ENCODE results near the gene CDC73. TPM values are rescaled to one million over a fixed set of nuclear protein-coding genes. Genes with fewer than 3 reads are reported as not detected.
"Not testable (repeated sequence)": the region's sequence is repeated elsewhere in the genome, so short reads cannot be mapped to it uniquely, and the experiment has no call there.

Gene CDC73
- total RNA-seq, 2 experiments from 2014 or later: 40.8 to 52.4 TPM

DNA sequence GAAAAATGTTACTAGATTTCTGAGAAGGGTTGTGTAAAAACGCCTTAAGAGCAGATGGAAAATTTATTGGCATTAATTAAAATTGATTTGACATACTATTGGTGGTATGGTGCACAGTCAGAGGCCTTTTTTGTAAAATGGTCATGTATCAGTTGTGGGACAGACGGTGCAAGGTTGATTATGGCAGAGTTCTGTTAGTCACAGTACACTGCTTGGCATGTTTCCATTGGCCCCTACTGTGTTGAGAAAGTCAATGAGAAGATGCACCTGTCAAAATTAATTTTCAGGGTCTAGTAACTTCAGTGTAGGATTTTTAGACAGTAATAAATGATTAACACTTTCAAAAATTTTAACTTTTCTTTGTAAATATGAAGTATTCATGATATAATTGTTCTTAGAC lies 60.2 kb downstream of the CDC73 start:
- intact Hi-C loops (cut with DNase I, micrococcal nuclease): loop anchor here (2.0 to 10.0 kb wide), 3 partner anchors 153 to 1113 kb away; no protein-coding TSS in a partner anchor
- ChIA-PET POLR2A (no interaction called here), CTCF (interaction anchor here (1.3 to 3.1 kb wide), 4 partner anchors 25 to 230 kb away, joined by 3 to 13 read pairs (median 4); no protein-coding TSS in a partner anchor)
- DNase-seq (no peak), ATAC-seq (no peak)
- peaks cover 3% of the 10 kb centered on the region for H3K36me3 Mint-ChIP-seq (ENCODE audit: low read depth)
- no peak overlapping the region for H3K4me3 Mint-ChIP-seq
- no peaks in the 10 kb centered on the region for H3K9me3 Mint-ChIP-seq (ENCODE audit: low read depth)
- H3K4me1 Mint-ChIP-seq: peaks cover 31% of the 10 kb centered on the region
- H3K27me3 Mint-ChIP-seq: no peaks in the 10 kb centered on the region
- no peak overlapping the region for H3K27ac Mint-ChIP-seq

DNA sequence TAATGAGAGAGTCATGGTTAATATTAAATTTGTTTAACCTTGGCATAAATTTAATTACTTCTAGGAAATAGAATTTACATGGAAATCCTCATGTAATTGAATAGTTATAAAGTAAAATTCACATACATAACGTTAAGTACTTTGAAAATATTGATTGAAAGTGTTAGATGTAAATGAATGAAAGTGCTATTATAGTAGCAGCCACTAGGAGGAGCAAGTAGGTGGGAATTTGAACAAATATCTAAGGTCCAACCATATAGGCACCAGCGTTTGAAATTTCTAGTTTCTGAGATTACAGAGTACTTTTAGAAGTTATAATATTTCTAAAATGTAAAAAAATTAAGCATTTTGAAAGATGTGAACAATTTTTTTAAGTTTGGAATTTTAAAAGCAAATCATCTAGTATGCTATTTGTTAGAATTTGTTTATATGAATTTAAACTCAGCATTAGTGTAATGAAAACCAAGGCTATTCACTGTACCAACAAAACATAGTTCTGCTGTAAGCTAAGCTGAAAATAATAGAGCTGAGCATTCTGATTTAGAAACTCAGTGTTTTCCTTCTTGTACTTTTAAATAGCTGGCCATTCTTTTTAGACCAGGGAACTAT lies 61.3 kb downstream of the CDC73 start:
- Mint-ChIP-seq H3K27me3 (no peaks in the 10 kb centered on the region), H3K9me3 (ENCODE audit: low read depth) (no peaks in the 10 kb centered on the region), H3K4me1 (peaks cover 34% of the 10 kb centered on the region), H3K27ac (no peak overlapping the region), H3K4me3 (no peak overlapping the region), H3K36me3 (ENCODE audit: low read depth) (no peaks in the 10 kb centered on the region)
- intact Hi-C loops (cut with DNase I, micrococcal nuclease): loop anchor here (1.0 to 10.0 kb wide), 4 partner anchors 152 to 1112 kb away; no protein-coding TSS in a partner anchor
- DNase-seq (no peak), ATAC-seq (peak; percentile 47)
- POLR2A ChIA-PET: no interaction called here
- CTCF ChIA-PET: interaction anchor here (0.6 to 1.1 kb wide), 6 partner anchors 54 to 1998 kb away, joined by 3 to 4 read pairs (median 3); no protein-coding TSS in a partner anchor

DNA sequence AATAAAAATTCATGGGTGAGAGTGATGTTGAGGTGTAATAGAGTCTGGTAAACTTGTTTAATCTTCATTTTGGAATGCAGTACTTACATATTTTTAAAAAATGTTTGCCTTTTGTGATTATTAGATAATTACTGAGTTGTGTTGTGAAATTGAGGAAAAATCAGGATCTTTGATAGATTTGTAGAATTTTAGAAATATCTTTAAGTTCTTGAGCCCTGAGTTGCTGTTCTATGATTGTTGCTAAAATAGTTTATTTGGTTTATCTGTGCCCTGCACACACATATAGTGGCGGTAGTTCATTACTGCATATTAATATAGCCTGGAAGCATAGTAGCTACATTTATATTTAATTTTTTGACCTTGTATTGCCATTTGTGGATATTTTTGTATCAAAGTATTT lies 62.9 kb downstream of the CDC73 start:
- H3K27me3 Mint-ChIP-seq: no peaks in the 10 kb centered on the region
- ChIA-PET POLR2A (no interaction called here), CTCF (interaction anchor here (0.8 to 1.8 kb wide), 5 partner anchors 9 to 295 kb away, joined by 3 to 6 read pairs (median 3); no protein-coding TSS in a partner anchor)
- no peak for ATAC-seq
- no peak overlapping the region for H3K27ac Mint-ChIP-seq
- peaks cover 40% of the 10 kb centered on the region for H3K4me1 Mint-ChIP-seq
- H3K4me3 Mint-ChIP-seq: no peak overlapping the region
- intact Hi-C loops (cut with DNase I, micrococcal nuclease): loop anchor here (5.0 to 10.0 kb wide), 2 partner anchors 150 to 223 kb away; no protein-coding TSS in a partner anchor
- H3K36me3 Mint-ChIP-seq (ENCODE audit: low read depth): no peaks in the 10 kb centered on the region
- no peaks in the 10 kb centered on the region for H3K9me3 Mint-ChIP-seq (ENCODE audit: low read depth)
- DNase-seq: no peak

DNA sequence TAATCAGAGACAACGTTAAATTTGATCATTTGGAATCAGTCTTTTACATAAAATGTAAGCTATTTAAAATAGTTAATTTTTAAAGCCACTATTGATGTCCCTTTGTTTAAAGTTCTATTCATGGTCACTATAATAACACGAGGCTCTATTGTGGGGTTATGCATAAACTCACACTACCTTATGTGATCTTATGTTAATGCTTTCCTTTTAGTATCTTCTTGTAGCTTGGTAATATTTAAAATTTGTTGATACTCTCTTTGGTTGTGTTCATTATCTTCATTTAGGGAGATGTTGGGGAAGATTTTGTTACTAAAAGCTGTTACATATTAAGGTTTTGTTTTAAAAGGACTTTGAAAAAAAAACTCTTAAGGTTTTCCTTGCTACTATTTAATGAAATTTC lies 63.4 kb downstream of the CDC73 start:
- peak overlapping the region; percentile 2 for H3K4me3 Mint-ChIP-seq
- ChIA-PET CTCF (interaction anchor here (0.8 to 1.8 kb wide), 6 partner anchors 9 to 1109 kb away, joined by 3 to 6 read pairs (median 3); no protein-coding TSS in a partner anchor), POLR2A (no interaction called here)
- no peak for ATAC-seq
- H3K27ac Mint-ChIP-seq: no peak overlapping the region
- H3K27me3 Mint-ChIP-seq: no peaks in the 10 kb centered on the region
- no peaks in the 10 kb centered on the region for H3K9me3 Mint-ChIP-seq (ENCODE audit: low read depth)
- H3K36me3 Mint-ChIP-seq (ENCODE audit: low read depth): no peaks in the 10 kb centered on the region
- no peak for DNase-seq
- H3K4me1 Mint-ChIP-seq: peaks cover 42% of the 10 kb centered on the region
- intact Hi-C loops (cut with DNase I, micrococcal nuclease): loop anchor here in 1 of 2 experiments (10.0 kb wide), 1 partner anchor 150 kb away; no protein-coding TSS in a partner anchor

DNA sequence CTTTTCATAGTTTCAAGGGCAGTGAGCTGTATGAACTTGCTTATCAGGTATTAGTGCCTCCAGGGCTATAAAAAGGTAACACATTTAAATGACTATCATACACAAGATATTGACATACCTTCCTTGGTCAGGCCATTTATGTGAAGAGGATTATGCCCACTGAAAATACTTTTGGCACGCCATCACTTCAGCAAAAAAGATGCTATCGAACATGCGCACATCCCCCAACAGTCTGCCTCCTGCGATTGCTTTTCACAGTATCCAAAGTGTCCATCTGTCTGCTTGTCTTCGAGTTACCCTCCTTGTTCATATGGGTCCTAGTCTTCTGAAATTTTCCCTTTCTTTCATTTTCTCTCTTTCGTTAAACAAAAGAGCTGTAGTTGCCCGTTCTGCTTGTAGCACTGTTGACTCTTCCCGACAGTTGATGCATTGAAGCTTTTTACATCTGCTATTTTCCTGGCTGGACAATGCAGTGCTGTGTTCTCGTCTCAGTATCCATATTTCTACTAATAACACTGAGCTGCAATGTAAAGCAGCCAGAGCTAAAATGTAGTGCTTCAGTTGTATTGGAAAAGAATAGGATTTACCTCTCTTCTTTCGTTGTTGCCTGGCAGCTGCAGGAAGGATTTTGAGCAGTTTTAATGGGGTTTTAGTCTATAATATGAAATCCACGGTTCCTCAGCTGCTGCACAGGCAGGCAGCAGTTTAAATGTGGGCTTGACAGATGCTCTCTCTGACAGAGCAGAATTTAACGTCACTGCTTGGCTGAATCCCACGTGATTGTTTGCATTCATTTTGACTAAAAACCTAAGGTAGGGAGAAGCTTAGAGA lies 64.3 kb downstream of the CDC73 start, which contains the start of gene B3GALT2:
Gene B3GALT2 (minus strand): TSS at position 713 of the 831 bp plus-strand sequence. CDS start 5,051 bp downstream, outside the sequence.
- Mint-ChIP-seq H3K4me1 (peaks cover 46% of the 10 kb centered on the region), H3K4me3 (peak within 1 kb of the TSS; percentile 2), H3K9me3 (ENCODE audit: low read depth) (no peaks in the 10 kb centered on the region), H3K27me3 (no peaks in the 10 kb centered on the region), H3K36me3 (ENCODE audit: low read depth) (peaks cover 4% of the 10 kb centered on the region), H3K27ac (no peak within 1 kb of the TSS)
- POLR2A ChIA-PET: no interaction called here
- intact Hi-C loops (cut with DNase I, micrococcal nuclease): loop anchor here in 1 of 2 experiments (10.0 kb wide), 1 partner anchor 149 kb away; no protein-coding TSS in a partner anchor
- DNase-seq (peak; percentile 26), ATAC-seq (peak; percentile 80)
- CTCF ChIA-PET: interaction anchor here (0.6 to 1.4 kb wide), 7 partner anchors 8 to 1108 kb away, joined by 3 read pairs; no protein-coding TSS in a partner anchor

DNA sequence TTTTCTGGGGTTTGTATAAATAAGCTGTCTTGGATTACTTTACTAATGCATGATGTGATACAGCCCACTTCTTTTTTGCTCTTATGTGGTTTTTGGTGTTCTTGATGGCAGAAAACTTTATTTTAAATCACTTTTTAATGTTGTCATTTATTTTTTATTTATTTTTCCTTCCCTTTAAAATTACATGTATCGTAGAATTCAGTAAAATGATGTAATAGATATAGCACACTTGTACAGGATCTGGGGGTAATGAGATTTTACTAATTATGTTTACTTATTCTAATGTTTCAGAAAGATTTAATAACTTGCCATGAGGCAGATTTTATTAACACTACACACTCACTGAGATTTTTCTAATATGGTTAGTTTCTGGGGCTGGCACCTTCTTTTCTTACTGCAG lies 65.3 kb downstream of the CDC73 start:
- POLR2A ChIA-PET: no interaction called here
- DNase-seq: no peak
- Mint-ChIP-seq H3K27me3 (no peaks in the 10 kb centered on the region), H3K36me3 (ENCODE audit: low read depth) (peaks cover 9% of the 10 kb centered on the region), H3K9me3 (ENCODE audit: low read depth) (no peaks in the 10 kb centered on the region), H3K4me3 (no peak overlapping the region), H3K27ac (no peak overlapping the region), H3K4me1 (peaks cover 46% of the 10 kb centered on the region)
- CTCF ChIA-PET: interaction anchor here (0.8 to 1.4 kb wide), 4 partner anchors 18 to 140 kb away, joined by 3 read pairs; no protein-coding TSS in a partner anchor
- ATAC-seq: no peak
- intact Hi-C loops (cut with DNase I, micrococcal nuclease): loop anchor here in 1 of 2 experiments (10.0 kb wide), 1 partner anchor 148 kb away; no protein-coding TSS in a partner anchor

DNA sequence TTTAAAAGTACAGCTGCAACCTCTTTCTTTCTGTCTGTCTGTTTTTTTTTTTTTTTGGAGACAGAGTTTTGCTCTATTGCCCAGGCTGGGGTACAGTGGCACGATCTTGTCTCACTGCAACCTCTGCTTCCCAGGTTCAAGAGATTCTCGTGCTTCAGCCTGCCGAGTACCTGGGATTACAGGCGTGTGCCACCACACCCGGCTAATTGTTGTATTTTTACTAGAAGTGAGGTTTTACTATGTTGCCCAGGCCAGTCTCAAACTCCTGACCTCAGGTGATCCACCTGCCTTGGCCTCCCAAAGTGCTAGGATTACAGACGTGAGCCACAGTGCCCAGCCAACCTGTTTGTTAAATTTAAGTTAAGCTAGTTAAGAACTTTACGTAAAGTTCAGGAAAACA lies 67.1 kb downstream of the CDC73 start:
- intact Hi-C loops (cut with DNase I, micrococcal nuclease): loop anchor here in 1 of 2 experiments (10.0 kb wide), 1 partner anchor 146 kb away; no protein-coding TSS in a partner anchor
- CTCF ChIA-PET: interaction anchor here (1.0 to 1.2 kb wide), 3 partner anchors 17 to 595 kb away, joined by 3 to 4 read pairs (median 4); no protein-coding TSS in a partner anchor
- H3K27me3 Mint-ChIP-seq; DNase-seq; H3K4me3 Mint-ChIP-seq; POLR2A ChIA-PET; H3K27ac Mint-ChIP-seq; H3K9me3 Mint-ChIP-seq (ENCODE audit: low read depth); ATAC-seq: not testable (repeated sequence)
- H3K4me1 Mint-ChIP-seq: peaks cover 42% of the 10 kb centered on the region
- H3K36me3 Mint-ChIP-seq (ENCODE audit: low read depth): peaks cover 23% of the 10 kb centered on the region

DNA sequence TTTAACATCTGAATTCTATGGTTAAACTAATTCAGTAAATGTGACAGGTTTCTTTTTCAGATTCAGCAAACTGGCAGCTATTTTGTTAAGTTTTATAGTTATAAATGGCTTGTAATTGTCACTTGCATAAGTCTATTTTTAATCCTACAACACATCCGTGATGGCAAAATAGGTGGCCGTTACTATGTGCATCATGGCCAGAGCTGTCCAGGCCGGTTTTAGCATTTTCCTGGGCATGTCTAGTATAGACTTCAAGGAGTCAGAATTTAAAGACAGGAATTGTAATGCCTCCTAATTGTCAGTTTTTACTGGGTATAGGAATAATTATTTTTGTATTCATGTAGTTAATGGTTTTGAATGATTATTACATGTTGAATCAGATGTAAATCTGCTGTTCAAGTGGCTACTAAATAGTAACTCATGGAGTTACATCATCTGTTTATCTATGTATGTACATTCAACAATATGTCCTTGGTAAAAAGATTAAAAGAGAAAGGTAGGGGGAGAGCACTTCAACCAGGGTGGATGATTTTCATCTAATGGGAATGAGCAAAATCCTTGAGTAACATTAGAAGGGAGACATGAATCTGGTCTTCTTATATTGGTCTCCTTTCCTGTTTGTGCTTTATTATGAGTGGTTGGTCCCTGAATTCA lies 67.7 kb downstream of the CDC73 start:
- Mint-ChIP-seq H3K27me3 (no peaks in the 10 kb centered on the region), H3K27ac (no peak overlapping the region), H3K4me3 (no peak overlapping the region), H3K9me3 (ENCODE audit: low read depth) (peaks cover 1% of the 10 kb centered on the region), H3K4me1 (peaks cover 42% of the 10 kb centered on the region), H3K36me3 (ENCODE audit: low read depth) (peaks cover 23% of the 10 kb centered on the region)
- CTCF ChIA-PET: interaction anchor here (0.6 to 1.2 kb wide), 6 partner anchors 9 to 959 kb away, joined by 3 to 7 read pairs (median 4); no protein-coding TSS in a partner anchor
- POLR2A ChIA-PET: no interaction called here
- no peak for ATAC-seq
- intact Hi-C loops (cut with DNase I, micrococcal nuclease): loop anchor here in 1 of 2 experiments (10.0 kb wide), 1 partner anchor 145 kb away; no protein-coding TSS in a partner anchor
- no peak for DNase-seq

DNA sequence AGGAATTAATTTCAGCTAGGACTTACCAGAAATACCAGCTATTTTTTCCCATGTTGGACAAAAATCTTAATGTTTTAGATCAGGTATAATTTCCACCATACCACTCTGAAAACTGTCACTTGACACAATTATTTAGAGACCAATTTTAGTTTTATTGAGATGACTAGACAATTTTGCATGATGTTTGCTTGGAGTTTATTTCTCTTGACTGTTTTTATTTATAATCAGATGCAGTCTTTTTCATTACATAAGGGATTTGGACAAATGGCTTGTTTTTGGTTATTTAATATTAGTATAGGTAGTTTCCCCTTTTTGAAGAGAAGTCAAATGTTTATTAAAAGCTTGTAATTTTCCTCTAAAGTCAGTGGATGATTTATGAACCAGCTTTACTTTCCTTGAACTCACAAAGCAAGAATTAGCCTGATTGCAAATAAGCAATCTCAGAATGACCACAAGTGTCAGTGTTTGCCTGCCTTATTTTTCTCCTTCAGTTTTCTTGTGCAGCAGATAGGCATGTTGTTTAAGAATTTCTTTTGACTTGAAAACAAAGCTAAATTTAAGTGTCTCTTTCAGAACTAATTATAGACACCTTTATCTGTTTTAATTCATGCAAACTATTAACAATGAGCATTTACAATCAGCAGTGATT lies 68.4 kb downstream of the CDC73 start:
- CTCF ChIA-PET: interaction anchor here (0.6 to 1.2 kb wide), 5 partner anchors 9 to 958 kb away, joined by 3 to 7 read pairs (median 3); no protein-coding TSS in a partner anchor
- Mint-ChIP-seq H3K27ac (no peak overlapping the region), H3K27me3 (no peaks in the 10 kb centered on the region), H3K9me3 (ENCODE audit: low read depth) (peaks cover 1% of the 10 kb centered on the region), H3K4me3 (no peak overlapping the region), H3K36me3 (ENCODE audit: low read depth) (peaks cover 25% of the 10 kb centered on the region), H3K4me1 (peaks cover 43% of the 10 kb centered on the region)
- DNase-seq (no peak), ATAC-seq (no peak)
- intact Hi-C loops (cut with DNase I, micrococcal nuclease): no loop called here
- POLR2A ChIA-PET: no interaction called here

DNA sequence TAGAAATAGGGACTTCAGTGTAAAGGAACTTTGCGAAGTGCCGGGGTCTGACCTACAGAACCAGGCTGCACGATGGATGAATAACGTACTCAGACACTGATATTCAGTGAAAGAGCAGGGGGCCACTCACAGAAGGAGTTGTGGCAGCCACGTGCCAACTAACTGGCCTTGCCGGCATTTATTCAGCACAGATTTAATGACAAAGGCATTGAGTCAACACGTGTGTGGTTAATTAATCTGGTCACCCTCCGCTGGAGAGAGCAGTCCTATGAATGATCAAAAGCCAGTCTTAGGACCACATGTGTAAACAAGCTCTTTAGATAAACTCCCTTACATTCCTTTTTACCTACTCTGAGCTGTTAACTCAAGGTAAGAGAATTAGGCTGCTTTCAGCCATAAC lies 70.8 kb downstream of the CDC73 start:
- H3K36me3 Mint-ChIP-seq (ENCODE audit: low read depth): peaks cover 29% of the 10 kb centered on the region
- no peaks in the 10 kb centered on the region for H3K27me3 Mint-ChIP-seq
- H3K4me3 Mint-ChIP-seq: no peak overlapping the region
- peaks cover 30% of the 10 kb centered on the region for H3K4me1 Mint-ChIP-seq
- intact Hi-C loops (cut with DNase I, micrococcal nuclease): no loop called here
- POLR2A ChIA-PET: no interaction called here
- H3K9me3 Mint-ChIP-seq (ENCODE audit: low read depth): peaks cover 1% of the 10 kb centered on the region
- CTCF ChIA-PET: no interaction called here
- no peak for DNase-seq
- no peak for ATAC-seq
- no peak overlapping the region for H3K27ac Mint-ChIP-seq
